ENCODE data around the gene ABI3BP.

ABI3BP gene

GRCh38 chr3:100769693-100770092 is 223.5 kb downstream of the ABI3BP start:
- no peak for DNase-seq (ENCODE audit: low read depth)

GRCh38 chr3:100766069-100766468 is 227.2 kb downstream of the ABI3BP start:
- no peak for DNase-seq (ENCODE audit: low read depth)

DNA sequence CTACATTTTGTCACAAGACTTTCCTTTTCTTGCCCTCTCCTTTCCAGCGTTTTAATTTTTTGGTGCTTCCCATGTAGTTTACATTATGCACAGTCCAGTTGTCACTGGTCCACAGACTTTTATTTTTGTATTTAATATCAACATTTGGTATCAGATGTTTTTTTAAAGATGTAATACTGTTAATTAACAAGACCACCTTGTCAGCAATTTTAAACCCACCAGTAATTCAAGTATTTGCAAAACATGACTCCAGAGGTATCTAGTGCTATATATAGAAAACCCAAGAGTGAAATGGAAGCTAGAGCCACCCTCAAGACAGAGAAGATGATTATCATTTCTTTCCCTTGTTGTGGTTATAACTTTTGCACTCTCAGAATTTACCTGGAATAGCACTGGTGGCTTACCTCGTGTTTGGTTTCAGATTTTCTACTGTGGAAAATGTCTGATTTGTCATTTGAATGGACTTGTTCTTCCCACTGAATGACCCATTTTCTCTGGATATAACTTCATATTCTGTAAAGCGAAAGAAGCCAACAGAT is 227.7 kb downstream of the ABI3BP start:
- DNase-seq (ENCODE audit: low read depth), result no peak

GRCh38 chr3:100761951-100762350 is 231.3 kb downstream of the ABI3BP start:
- DNase-seq (ENCODE audit: low read depth), result no peak

DNA sequence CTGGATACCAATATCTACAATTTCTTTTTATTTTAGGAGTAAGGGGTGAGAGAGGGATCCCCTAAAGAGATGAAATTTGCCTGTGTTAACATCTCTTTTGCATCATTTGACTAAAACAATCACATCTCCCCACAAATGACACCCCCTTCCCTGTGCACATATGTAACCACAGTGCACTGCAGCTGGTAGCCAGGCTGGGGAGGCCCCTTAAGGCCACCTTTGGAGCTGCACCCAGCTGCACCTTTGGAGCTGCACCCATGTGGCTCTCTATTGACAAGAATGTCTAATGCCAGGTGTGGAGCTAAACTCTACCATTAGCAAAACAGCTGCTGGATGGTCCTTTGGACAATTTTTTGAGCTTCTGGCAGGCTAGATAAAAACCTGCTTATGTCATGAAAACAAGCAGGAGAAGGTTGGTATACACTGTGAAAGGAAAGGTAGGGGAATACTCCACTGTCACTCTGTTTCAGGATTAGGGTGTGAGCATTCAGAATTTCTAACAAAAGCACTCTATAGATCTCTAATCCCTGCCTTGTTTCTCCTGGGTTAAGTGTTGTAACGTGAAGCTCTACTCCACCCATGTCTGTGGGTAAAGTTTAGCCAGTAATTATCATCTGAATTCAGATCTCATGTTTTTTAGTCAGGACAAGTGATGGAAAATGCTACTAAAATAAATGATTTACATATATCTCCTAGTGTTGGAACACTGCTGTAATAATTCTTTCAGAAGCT is 231.8 kb downstream of the ABI3BP start:
- no peak for DNase-seq (ENCODE audit: low read depth)

DNA sequence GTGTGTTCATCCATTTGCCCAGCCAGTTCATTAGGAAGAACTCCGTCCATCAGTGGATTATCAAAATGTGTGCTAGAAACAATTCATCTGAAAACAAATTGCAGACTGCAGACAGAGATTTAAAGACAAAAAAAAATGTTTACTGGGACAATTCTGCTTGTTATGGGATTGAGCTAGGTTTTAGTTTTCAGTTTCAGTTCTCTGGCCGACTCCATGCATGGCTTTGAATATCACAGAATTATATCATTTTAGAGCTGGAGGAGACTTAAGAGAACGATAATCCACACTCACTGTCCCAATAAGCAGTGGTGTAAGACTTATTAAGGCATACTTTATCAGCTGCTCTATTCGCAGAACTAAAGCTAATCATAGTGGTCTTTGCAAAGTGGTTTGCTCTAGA is 232.8 kb downstream of the ABI3BP start:
- no peak for DNase-seq (ENCODE audit: low read depth)

DNA sequence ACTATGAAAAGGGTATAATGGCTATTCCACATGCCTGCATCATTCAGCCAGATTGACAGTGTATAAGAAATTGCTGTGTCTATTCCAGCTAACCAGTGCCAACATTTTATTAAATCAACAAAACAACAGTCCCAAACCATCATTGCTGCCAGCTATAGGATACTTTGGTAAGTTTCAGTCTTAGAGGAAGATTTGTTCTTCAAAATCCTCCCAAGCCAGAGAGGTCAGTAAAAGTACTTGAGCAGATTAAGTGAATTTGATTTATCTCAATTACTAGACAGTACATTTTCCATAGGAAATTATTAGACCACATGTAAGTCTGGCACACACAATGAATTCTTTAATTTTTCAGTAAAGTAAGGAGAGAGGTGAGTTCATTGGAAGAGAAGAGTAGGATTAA is 233.3 kb downstream of the ABI3BP start:
- no peak for DNase-seq (ENCODE audit: low read depth)

GRCh38 chr3:100759159-100759558 is 234.1 kb downstream of the ABI3BP start:
- no peak for DNase-seq (ENCODE audit: low read depth)

DNA sequence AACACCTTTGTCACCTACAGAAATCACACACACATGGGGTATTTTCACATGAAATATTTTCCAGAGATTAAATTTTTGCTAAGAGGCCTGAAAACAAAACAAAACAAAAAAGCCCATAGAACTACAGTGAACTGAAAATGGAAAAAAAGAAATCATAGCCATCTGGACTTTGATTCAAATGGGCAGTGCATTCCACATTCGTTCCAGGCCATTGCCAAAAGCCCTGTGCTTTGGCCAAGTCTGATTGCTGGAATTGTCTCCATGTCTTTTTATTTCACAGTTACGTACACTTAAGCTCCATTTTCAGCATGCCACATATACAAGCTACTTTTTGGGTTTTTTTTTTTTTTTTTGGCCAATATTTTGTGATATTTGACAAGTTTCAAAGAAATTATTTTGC is 236.8 kb downstream of the ABI3BP start:
- DNase-seq (ENCODE audit: low read depth), result no peak

DNA sequence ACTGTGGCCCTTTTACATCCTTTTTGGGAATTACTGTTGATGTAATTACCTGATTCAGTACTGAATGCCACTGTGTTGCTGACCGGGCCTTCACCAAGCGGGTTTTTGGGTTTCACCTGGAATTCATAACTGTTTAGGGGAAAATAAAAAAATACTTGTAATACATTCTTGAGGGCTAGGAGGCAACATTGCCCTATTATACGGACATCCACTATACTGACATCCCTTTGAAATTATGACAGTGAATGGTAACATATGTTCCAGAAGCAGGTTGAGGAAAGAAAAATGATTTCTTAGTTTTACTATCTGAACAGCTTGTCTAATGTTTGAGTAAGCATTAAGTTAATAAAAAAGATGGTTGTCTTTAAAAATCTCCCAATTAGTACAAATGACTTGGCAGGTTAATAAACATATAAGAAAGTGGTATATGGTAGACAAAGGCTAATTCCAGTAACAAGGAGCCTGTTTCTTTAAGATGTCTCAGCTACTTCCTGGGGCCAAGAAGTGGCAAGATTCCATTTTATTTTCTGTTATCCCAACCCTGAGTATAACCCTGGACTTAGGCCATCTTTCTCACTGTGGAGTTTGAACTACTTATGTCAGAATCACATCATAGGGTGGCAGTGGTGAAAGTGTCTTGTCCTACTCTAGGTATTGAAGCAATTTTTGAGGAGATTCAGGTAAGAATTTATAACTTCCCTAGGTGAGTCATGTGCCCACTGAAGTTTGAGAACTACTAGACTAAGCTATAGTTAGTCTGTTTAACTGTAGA is 238.5 kb downstream of the ABI3BP start:
- DNase-seq (ENCODE audit: low read depth), result no peak

DNA sequence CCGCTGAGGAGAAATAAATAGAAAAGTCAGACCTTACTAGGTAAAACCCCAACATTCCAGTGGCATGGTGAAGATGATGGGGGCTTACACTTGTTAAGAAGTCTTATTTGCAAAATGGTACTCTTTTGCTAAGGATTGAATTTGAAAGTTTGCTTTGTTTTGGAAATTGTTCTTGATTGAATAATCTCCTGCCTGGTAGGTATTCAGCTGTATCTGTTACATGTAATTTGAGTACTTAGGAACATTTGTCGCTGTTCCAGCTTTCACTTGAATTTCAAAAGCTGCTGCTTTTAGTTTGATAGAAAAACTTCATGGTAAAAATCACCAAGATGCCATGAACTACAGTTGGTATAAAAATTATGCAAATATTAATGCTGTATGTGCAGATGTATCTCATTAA is 239.4 kb downstream of the ABI3BP start:
- no peak for DNase-seq (ENCODE audit: low read depth)

GRCh38 chr3:100748967-100749366 is 244.3 kb downstream of the ABI3BP start:
- DNase-seq (ENCODE audit: low read depth), result no peak

DNA sequence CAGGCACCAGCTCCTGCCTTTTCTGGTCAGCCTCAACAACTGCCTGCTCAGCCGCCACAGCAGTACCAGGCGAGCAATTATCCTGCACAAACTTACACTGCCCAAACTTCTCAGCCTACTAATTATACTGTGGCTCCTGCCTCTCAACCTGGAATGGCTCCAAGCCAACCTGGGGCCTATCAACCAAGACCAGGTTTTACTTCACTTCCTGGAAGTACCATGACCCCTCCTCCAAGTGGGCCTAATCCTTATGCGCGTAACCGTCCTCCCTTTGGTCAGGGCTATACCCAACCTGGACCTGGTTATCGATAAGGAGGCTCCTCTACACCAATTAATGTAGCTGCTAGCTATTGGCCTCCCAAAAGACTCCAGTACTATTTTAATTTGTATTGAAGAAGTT is 245.0 kb downstream of the ABI3BP start:
- no peak for DNase-seq (ENCODE audit: low read depth)

- DNase-seq (ENCODE audit: low read depth), result no peak
These were observed 247.1 kb downstream of the ABI3BP start for GRCh38 chr3:100746092-100746491.

DNA sequence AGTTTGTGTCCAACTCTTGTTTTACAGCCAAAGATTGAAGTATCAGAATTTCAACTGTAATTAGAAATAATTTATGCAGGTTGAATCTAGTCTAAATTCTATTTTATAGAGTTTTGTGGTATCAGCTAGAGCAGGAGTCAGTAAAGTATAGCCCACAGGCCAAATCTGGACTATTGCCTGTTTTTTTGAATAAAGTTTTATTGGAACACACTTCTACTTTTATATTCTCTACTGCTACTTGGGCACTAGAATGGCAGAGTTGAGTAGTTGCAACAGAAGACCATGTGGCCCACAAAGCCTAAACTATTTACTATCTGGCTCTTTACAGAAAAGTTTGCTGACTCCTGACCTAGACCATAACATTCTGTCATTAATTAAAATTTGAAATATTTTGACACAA is 247.6 kb downstream of the ABI3BP start:
- no peak for DNase-seq (ENCODE audit: low read depth)

GRCh38 chr3:100744671-100745070 is 248.6 kb downstream of the ABI3BP start:
- no peak for DNase-seq (ENCODE audit: low read depth)

DNA sequence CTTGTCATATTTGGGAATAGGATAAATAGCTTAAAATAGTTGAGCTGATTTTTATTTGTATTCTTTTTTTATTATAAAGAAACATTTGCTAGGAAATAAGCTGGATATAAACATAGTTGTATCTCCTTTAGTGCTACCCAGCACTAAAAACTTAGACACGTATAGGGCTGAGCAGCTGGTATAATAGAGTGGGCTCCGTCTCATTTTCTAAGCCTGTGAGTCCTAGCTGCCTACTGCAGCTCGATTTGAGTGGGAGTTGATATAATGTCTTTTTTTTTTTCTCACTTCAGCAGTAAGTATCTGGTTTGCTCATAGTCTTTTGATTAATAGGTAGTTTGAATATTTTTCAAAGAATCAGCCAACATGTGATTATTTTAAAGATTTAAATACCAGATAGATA is 249.7 kb downstream of the ABI3BP start:
- DNase-seq (ENCODE audit: low read depth), result no peak

DNA sequence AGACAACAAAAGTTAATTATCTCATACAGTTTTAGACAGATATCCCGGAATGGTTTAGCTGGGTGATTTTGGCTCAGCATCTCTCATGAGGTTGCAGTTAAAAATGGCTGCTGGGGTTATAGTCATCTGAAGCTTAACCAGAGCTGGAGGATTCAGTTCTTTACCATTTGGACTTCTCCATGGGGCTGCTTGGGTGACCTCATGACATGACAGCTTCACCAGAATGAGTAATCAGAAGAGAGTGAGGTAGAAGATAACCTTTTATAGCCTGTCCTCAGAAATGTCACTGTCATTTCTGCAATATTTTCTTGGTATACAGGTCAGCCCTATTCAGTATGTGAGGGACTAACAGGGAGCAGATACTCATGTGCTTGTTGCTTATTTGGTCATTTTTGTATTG is 253.0 kb downstream of the ABI3BP start:
- DNase-seq (ENCODE audit: low read depth), result no peak

DNA sequence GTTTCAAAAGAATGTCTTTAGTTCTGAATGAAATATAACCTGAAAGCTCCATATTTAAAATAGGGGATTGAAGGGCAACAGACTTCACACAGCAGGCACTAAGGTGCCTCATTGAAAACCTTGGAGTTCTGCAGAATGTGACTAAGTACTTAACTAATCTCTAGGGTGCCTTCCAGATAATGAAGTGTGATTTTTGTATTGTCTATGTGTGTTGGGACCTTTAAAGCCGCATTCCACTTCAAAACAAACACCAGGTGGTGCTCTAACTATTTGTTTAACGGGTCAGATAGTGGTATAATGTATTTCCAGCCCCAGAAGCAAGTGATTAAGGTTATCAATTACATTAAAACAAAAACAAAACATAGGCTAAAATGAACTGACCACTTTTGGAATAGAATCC is 255.9 kb downstream of the ABI3BP start:
- DNase-seq (ENCODE audit: low read depth), result no peak

- DNase-seq (ENCODE audit: low read depth), result no peak
These were observed 260.8 kb downstream of the ABI3BP start for GRCh38 chr3:100732435-100732834.

DNA sequence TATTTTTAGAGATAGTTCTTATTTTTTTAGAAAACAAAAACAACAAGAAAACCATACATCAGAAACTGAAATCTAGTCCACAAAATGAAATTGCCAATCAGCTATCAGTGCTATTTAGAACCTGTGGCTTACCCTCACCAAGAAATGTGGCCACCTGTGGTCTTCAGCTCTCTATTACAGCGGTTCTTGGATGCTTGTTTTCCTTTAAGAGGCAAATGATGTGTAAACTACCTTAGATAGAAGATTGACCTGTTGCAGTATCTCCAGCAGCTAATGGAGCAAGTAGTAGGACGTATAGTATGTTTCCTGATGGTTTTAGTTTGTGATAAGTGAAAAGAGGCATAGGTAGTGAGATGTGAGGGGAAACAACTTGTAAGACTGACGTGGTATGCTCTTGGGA is 262.7 kb downstream of the ABI3BP start:
- no peak for DNase-seq (ENCODE audit: low read depth)

DNA sequence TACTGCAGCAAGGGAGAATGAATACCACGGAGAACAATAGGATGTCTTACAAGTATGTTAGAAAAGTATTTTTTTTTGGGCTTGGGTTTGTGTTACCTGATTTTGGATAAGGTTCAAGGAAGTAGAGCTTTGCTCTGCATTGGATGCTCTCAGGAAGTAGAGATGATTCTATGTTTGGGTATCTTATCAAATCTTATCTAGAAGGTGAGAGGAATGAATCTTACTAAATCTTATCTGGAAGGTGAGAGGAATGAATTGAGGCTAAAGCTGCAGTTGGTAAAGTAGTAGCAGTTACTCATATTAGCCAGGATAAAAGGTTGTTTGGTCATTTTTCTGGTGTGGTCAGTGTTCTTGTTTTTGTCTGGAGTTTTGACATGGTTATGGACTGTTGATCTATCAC is 266.5 kb downstream of the ABI3BP start:
- DNase-seq (ENCODE audit: low read depth), result no peak

DNA sequence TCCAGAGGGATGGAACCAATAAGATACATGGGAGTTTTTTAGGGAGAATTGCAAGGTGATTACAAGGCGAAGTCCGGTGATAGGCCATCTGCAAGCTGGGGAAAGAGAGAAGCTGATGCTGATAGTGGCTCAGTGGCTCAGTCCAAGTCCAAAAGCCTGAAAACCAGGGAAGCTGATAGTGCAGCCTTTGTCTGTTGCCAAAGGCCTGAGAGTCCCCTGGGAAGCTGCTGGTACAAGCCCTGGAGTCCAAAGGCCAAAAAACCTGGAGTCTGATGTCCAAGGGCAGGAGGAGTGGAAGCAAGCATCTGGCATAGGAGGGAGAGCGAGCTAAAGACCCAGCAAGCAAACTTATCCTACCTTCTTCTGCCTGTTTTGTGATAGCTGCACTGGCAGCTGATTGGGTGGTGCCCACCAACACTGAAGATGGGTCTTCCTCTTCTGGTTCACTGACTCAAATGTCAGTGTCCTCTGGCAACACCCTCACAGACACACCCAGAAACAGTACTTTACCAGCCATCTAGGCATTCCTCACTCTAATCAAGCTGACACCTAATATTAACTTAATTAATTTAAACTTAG is 267.2 kb downstream of the ABI3BP start:
- DNase-seq (ENCODE audit: low read depth), result no peak
